ENCODE results near the gene STEAP3. TPM values are rescaled to one million over a fixed set of nuclear protein-coding genes. Genes with fewer than 3 reads are reported as not detected.

Gene STEAP3
- total RNA-seq, 4 donors from 2014 or later: 2.3 to 5.9 (median 3.7) TPM

GRCh38 chr2:119231975-119232665 lies 8.5 kb downstream of the STEAP3 start:
- no peak overlapping the region for H3K27ac ChIP-seq
- no peaks in the 10 kb centered on the region for H3K27me3 ChIP-seq
- H3K4me1 ChIP-seq: no peaks in the 10 kb centered on the region
- no peaks in the 10 kb centered on the region for H3K36me3 ChIP-seq
- no peaks in the 10 kb centered on the region for H3K9me3 ChIP-seq
- H3K4me3 ChIP-seq: no peak overlapping the region
- no peak for TF ChIP-seq POLR2A (IDR thresholded peaks at IDR 0.05)
- no peak for TF ChIP-seq CTCF (IDR thresholded peaks at IDR 0.05)
- intact Hi-C loops (cut with DNase I; ENCODE audit: low total_unique reads): no loop called here
- DNase-seq: no peak

GRCh38 chr2:119232666-119232993 lies 9.0 kb downstream of the STEAP3 start:
- no peak for TF ChIP-seq POLR2A (IDR thresholded peaks at IDR 0.05)
- TF ChIP-seq CTCF (IDR thresholded peaks at IDR 0.05): no peak
- Histone ChIP-seq H3K36me3 (no peaks in the 10 kb centered on the region), H3K4me3 (no peak overlapping the region), H3K27ac (no peak overlapping the region), H3K9me3 (no peaks in the 10 kb centered on the region), H3K27me3 (no peaks in the 10 kb centered on the region), H3K4me1 (no peaks in the 10 kb centered on the region)
- DNase-seq: no peak
- intact Hi-C loops (cut with DNase I; ENCODE audit: low total_unique reads): no loop called here

GRCh38 chr2:119233326-119234020 lies 9.8 kb downstream of the STEAP3 start:
- H3K4me1 ChIP-seq: no peaks in the 10 kb centered on the region
- no peaks in the 10 kb centered on the region for H3K27me3 ChIP-seq
- intact Hi-C loops (cut with DNase I; ENCODE audit: low total_unique reads): no loop called here
- DNase-seq: no peak
- no peak overlapping the region for H3K4me3 ChIP-seq
- no peak overlapping the region for H3K27ac ChIP-seq
- TF ChIP-seq POLR2A (IDR thresholded peaks at IDR 0.05): no peak
- TF ChIP-seq CTCF (IDR thresholded peaks at IDR 0.05): no peak
- no peaks in the 10 kb centered on the region for H3K36me3 ChIP-seq
- no peaks in the 10 kb centered on the region for H3K9me3 ChIP-seq

- no peak for TF ChIP-seq CTCF (IDR thresholded peaks at IDR 0.05)
- TF ChIP-seq POLR2A (IDR thresholded peaks at IDR 0.05): no peak
- no peaks in the 10 kb centered on the region for H3K36me3 ChIP-seq
- DNase-seq: no peak
- H3K9me3 ChIP-seq: no peaks in the 10 kb centered on the region
- H3K27ac ChIP-seq: no peak overlapping the region
- no peaks in the 10 kb centered on the region for H3K27me3 ChIP-seq
- H3K4me1 ChIP-seq: no peaks in the 10 kb centered on the region
- H3K4me3 ChIP-seq: no peak overlapping the region
- intact Hi-C loops (cut with DNase I; ENCODE audit: low total_unique reads): no loop called here
Observed at GRCh38 chr2:119234021-119235019, 10.7 kb downstream of the STEAP3 start.
